ENCODE results near the gene FIBIN. TPM values are rescaled to one million over a fixed set of nuclear protein-coding genes. Genes with fewer than 3 reads are reported as not detected.
A peak's percentile ranks its signal among the peaks of the same experiment; 100 is the strongest.
"Not testable (repeated sequence)": the region's sequence is repeated elsewhere in the genome, so short reads cannot be mapped to it uniquely, and the experiment has no call there.

FIBIN gene
- total and polyA plus RNA-seq, 2 donors from 2014 or later, result 14.5 to 85.4 TPM

DNA sequence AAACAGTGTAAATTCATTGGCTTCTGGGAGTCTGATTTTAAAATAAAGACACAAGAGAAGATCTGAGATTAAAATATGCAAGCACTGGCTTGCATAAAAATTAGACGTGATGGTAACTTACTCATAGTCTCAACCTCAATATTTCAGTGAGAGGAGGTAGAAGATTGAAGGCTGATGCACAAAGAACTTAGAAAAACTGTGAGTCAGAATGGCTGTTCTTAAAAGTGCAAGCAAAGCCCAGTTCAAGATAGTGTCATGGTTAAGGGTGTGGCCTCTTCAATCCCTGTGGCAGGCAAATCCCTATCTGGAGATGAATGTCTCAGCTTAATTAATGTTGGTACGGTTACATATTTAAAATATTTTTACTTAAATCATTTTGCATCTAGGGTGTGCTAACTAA is 33.6 kb upstream of the FIBIN start:
- no peak overlapping the region for H3K9ac ChIP-seq (ENCODE audit: low read length in 3 of 3)
- H3K27me3 ChIP-seq (ENCODE audit: control insufficient read depth, insufficient read depth, low read length), result no peaks in the 10 kb centered on the region
- no peak for TF ChIP-seq CTCF (IDR thresholded peaks at IDR 0.05; ENCODE audit: borderline replicate concordance, extremely low read depth, insufficient read depth)
- DNase-seq (no peak), FAIRE-seq (no peak)
- no peaks in the 10 kb centered on the region for H3K4me1 ChIP-seq (ENCODE audit: control insufficient read depth in 2 of 3, insufficient read depth in 2 of 3, low read depth in 1 of 3, low read length in 3 of 3)
- no peak overlapping the region for H3K27ac ChIP-seq (ENCODE audit: low read depth in 2 of 2, low read length in 2 of 2)
- no peaks in the 10 kb centered on the region for H3K9me3 ChIP-seq (ENCODE audit: control insufficient read depth in 2 of 3, insufficient read depth in 1 of 3, low read length in 3 of 3)
- H3K4me3 ChIP-seq (ENCODE audit: low read length in 3 of 3), result no peak overlapping the region
- intact Hi-C loops (cut with DNase I), result no loop called here
- H3K36me3 ChIP-seq (ENCODE audit: control insufficient read depth in 2 of 3, insufficient read depth in 3 of 3, low read length in 3 of 3), result no peaks in the 10 kb centered on the region

GRCh38 chr11:26963764-26964163 is 30.1 kb upstream of the FIBIN start:
- Histone ChIP-seq H3K36me3 (ENCODE audit: control insufficient read depth in 2 of 3, insufficient read depth in 3 of 3, low read length in 3 of 3) (no peaks in the 10 kb centered on the region), H3K27me3 (ENCODE audit: control insufficient read depth, insufficient read depth, low read length) (no peaks in the 10 kb centered on the region), H3K9me3 (ENCODE audit: control insufficient read depth in 2 of 3, insufficient read depth in 1 of 3, low read length in 3 of 3) (no peaks in the 10 kb centered on the region), H3K4me3 (ENCODE audit: low read length in 3 of 3) (no peak overlapping the region), H3K4me1 (ENCODE audit: control insufficient read depth in 2 of 3, insufficient read depth in 2 of 3, low read depth in 1 of 3, low read length in 3 of 3) (no peaks in the 10 kb centered on the region), H3K27ac (ENCODE audit: low read depth in 2 of 2, low read length in 2 of 2) (no peak overlapping the region), H3K9ac (ENCODE audit: low read length in 3 of 3) (no peak overlapping the region)
- DNase-seq (peak in 1 of 5 donors; percentile 14), FAIRE-seq (no peak)
- intact Hi-C loops (cut with DNase I), result no loop called here
- no peak for TF ChIP-seq CTCF (IDR thresholded peaks at IDR 0.05; ENCODE audit: borderline replicate concordance, extremely low read depth, insufficient read depth)

DNA sequence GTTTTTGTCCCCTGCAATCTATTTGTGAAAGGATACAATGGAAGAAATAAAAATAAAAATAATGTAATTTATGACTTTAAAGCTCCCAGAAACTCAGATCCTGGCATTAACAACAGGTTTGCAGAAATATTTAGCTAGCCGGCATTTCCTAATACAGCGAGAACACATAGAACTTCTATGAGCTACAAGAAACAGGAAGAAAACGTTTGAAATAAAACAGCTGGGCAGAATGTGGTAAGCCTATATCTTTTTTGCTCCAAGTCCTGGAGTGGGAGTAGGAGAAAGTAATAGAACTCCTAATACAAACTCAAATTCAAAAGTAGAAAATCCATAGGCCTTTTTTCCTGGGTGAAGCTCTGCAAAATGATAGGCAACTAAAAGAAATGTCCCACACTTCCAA is 29.6 kb upstream of the FIBIN start:
- intact Hi-C loops (cut with DNase I), result no loop called here
- no peak for FAIRE-seq

GRCh38 chr11:26964847-26965485 is 28.9 kb upstream of the FIBIN start:
- H3K9ac ChIP-seq (ENCODE audit: low read length in 3 of 3); H3K9me3 ChIP-seq (ENCODE audit: control insufficient read depth in 2 of 3, insufficient read depth in 1 of 3, low read length in 3 of 3); H3K4me1 ChIP-seq (ENCODE audit: control insufficient read depth in 2 of 3, insufficient read depth in 2 of 3, low read depth in 1 of 3, low read length in 3 of 3); H3K27me3 ChIP-seq (ENCODE audit: control insufficient read depth, insufficient read depth, low read length); intact Hi-C loops (cut with DNase I); DNase-seq; H3K36me3 ChIP-seq (ENCODE audit: control insufficient read depth in 2 of 3, insufficient read depth in 3 of 3, low read length in 3 of 3); H3K4me3 ChIP-seq (ENCODE audit: low read length in 3 of 3); H3K27ac ChIP-seq (ENCODE audit: low read depth in 2 of 2, low read length in 2 of 2); FAIRE-seq: not testable (repeated sequence)

More for the DNA sequence above, 29.6 kb upstream of the FIBIN start:
- H3K9me3 ChIP-seq (ENCODE audit: control insufficient read depth in 2 of 3, insufficient read depth in 1 of 3, low read length in 3 of 3), result no peaks in the 10 kb centered on the region
- H3K9ac ChIP-seq (ENCODE audit: low read length in 3 of 3), result no peak overlapping the region
- TF ChIP-seq CTCF (IDR thresholded peaks at IDR 0.05; ENCODE audit: borderline replicate concordance, extremely low read depth, insufficient read depth), result no peak
- DNase-seq, result peak in 2 of 5 donors; percentile 61 to 79
- no peaks in the 10 kb centered on the region for H3K4me1 ChIP-seq (ENCODE audit: control insufficient read depth in 2 of 3, insufficient read depth in 2 of 3, low read depth in 1 of 3, low read length in 3 of 3)
- H3K4me3 ChIP-seq (ENCODE audit: low read length in 3 of 3), result no peak overlapping the region
- H3K27ac ChIP-seq (ENCODE audit: low read depth in 2 of 2, low read length in 2 of 2), result no peak overlapping the region
- no peaks in the 10 kb centered on the region for H3K36me3 ChIP-seq (ENCODE audit: control insufficient read depth in 2 of 3, insufficient read depth in 3 of 3, low read length in 3 of 3)
- no peaks in the 10 kb centered on the region for H3K27me3 ChIP-seq (ENCODE audit: control insufficient read depth, insufficient read depth, low read length)
